IPS-NIHi7 (cell line): ENCODE measurements around the gene CCK.

Experiments used
- DNase-seq: peaks from one replicate; pipeline ENCODE4 v3.0.0; 2012; ENCODE audit warnings: mixed read lengths; ENCODE audit errors: extremely low spot score

CCK gene

GRCh38 chr3:42225486-42226363 lies 40.3 kb downstream of the CCK start:
- DNase-seq, result no peak

- no peak for DNase-seq
These were observed 41.1 kb downstream of the CCK start for GRCh38 chr3:42224658-42225421.

GRCh38 chr3:42224178-42224577 lies 41.8 kb downstream of the CCK start:
- no peak for DNase-seq

- no peak for DNase-seq
These were observed 42.9 kb downstream of the CCK start for GRCh38 chr3:42222942-42223693.

GRCh38 chr3:42220436-42221121 lies 45.4 kb downstream of the CCK start:
- no peak for DNase-seq

GRCh38 chr3:42216931-42217333 lies 49.1 kb downstream of the CCK start:
- DNase-seq, result no peak

- no peak for DNase-seq
These were observed 49.7 kb downstream of the CCK start for GRCh38 chr3:42216302-42216701.

GRCh38 chr3:42214565-42215283 lies 51.3 kb downstream of the CCK start:
- no peak for DNase-seq

- DNase-seq, result no peak
These were observed 51.9 kb downstream of the CCK start for GRCh38 chr3:42214064-42214463.

GRCh38 chr3:42213417-42213816 lies 52.6 kb downstream of the CCK start:
- no peak for DNase-seq

GRCh38 chr3:42210726-42211125 lies 55.3 kb downstream of the CCK start:
- DNase-seq, result no peak

- no peak for DNase-seq
These were observed 56.1 kb downstream of the CCK start for GRCh38 chr3:42209917-42210316.
